ENCODE results near the gene NFIL3.

NFIL3 gene

GRCh38 chr9:91408475-91408874 is 15.2 kb downstream of the NFIL3 start:
- no peak for TF ChIP-seq EP300 (IDR thresholded peaks at IDR 0.05; ENCODE audit: borderline replicate concordance)
- TF ChIP-seq ZBTB7A (IDR thresholded peaks at IDR 0.05; ENCODE audit: low read depth), result no peak
- no peak for TF ChIP-seq EGR1 (IDR thresholded peaks at IDR 0.05)
- TF ChIP-seq CREB1 (IDR thresholded peaks at IDR 0.05; ENCODE audit: low read depth), result no peak
- no peak for TF ChIP-seq TCF12 (IDR thresholded peaks at IDR 0.05; ENCODE audit: low read depth)
- no peak for TF ChIP-seq NFIC (IDR thresholded peaks at IDR 0.05)
- TF ChIP-seq CEBPB (IDR thresholded peaks at IDR 0.05), result no peak
- TF ChIP-seq TEAD4 (IDR thresholded peaks at IDR 0.05), result no peak
- TF ChIP-seq REST (IDR thresholded peaks at IDR 0.05; ENCODE audit: low read depth), result no peak
- TF ChIP-seq USF1 (IDR thresholded peaks at IDR 0.05), result no peak
- TF ChIP-seq MAX (IDR thresholded peaks at IDR 0.05), result no peak
- TF ChIP-seq TAF1 (IDR thresholded peaks at IDR 0.05; ENCODE audit: low read depth), result no peak
- no peak for TF ChIP-seq FOXM1 (IDR thresholded peaks at IDR 0.05; ENCODE audit: borderline replicate concordance, low read depth)
- no peak for TF ChIP-seq RAD21 (IDR thresholded peaks at IDR 0.05; ENCODE audit: low read depth)
- no peak for TF ChIP-seq YY1 (IDR thresholded peaks at IDR 0.05; ENCODE audit: low read depth)

- TF ChIP-seq USF1 (IDR thresholded peaks at IDR 0.05) (no peak), NFIC (IDR thresholded peaks at IDR 0.05) (no peak), CREB1 (IDR thresholded peaks at IDR 0.05; ENCODE audit: low read depth) (no peak), TCF12 (IDR thresholded peaks at IDR 0.05; ENCODE audit: low read depth) (no peak), MAX (IDR thresholded peaks at IDR 0.05) (no peak), RAD21 (IDR thresholded peaks at IDR 0.05; ENCODE audit: low read depth) (no peak), EP300 (IDR thresholded peaks at IDR 0.05; ENCODE audit: borderline replicate concordance) (no peak), EGR1 (IDR thresholded peaks at IDR 0.05) (no peak), ZBTB7A (IDR thresholded peaks at IDR 0.05; ENCODE audit: low read depth) (no peak), TAF1 (IDR thresholded peaks at IDR 0.05; ENCODE audit: low read depth) (no peak), FOXM1 (IDR thresholded peaks at IDR 0.05; ENCODE audit: borderline replicate concordance, low read depth) (no peak), TEAD4 (IDR thresholded peaks at IDR 0.05) (no peak)
These were observed 15.9 kb downstream of the NFIL3 start for GRCh38 chr9:91407580-91408318.

GRCh38 chr9:91405343-91406077 is 18.1 kb downstream of the NFIL3 start:
- no peak for TF ChIP-seq FOXM1 (IDR thresholded peaks at IDR 0.05; ENCODE audit: borderline replicate concordance, low read depth)
- TF ChIP-seq EP300 (IDR thresholded peaks at IDR 0.05; ENCODE audit: borderline replicate concordance), result no peak
- no peak for TF ChIP-seq REST (IDR thresholded peaks at IDR 0.05; ENCODE audit: low read depth)
- no peak for TF ChIP-seq EGR1 (IDR thresholded peaks at IDR 0.05)
- TF ChIP-seq USF1 (IDR thresholded peaks at IDR 0.05), result no peak
- no peak for TF ChIP-seq RAD21 (IDR thresholded peaks at IDR 0.05; ENCODE audit: low read depth)
- no peak for TF ChIP-seq TCF12 (IDR thresholded peaks at IDR 0.05; ENCODE audit: low read depth)
- TF ChIP-seq NFIC (IDR thresholded peaks at IDR 0.05), result no peak
- no peak for TF ChIP-seq TEAD4 (IDR thresholded peaks at IDR 0.05)
- no peak for TF ChIP-seq CREB1 (IDR thresholded peaks at IDR 0.05; ENCODE audit: low read depth)
- TF ChIP-seq TAF1 (IDR thresholded peaks at IDR 0.05; ENCODE audit: low read depth), result no peak
- TF ChIP-seq CEBPB (IDR thresholded peaks at IDR 0.05), result no peak
- TF ChIP-seq ZBTB7A (IDR thresholded peaks at IDR 0.05; ENCODE audit: low read depth), result no peak
- TF ChIP-seq YY1 (IDR thresholded peaks at IDR 0.05; ENCODE audit: low read depth), result no peak

GRCh38 chr9:91403665-91404543 is 19.7 kb downstream of the NFIL3 start:
- TF ChIP-seq USF1 (IDR thresholded peaks at IDR 0.05) (no peak), EP300 (IDR thresholded peaks at IDR 0.05; ENCODE audit: borderline replicate concordance) (no peak), TAF1 (IDR thresholded peaks at IDR 0.05; ENCODE audit: low read depth) (no peak), CREB1 (IDR thresholded peaks at IDR 0.05; ENCODE audit: low read depth) (no peak), YY1 (IDR thresholded peaks at IDR 0.05; ENCODE audit: low read depth) (no peak), NFIC (IDR thresholded peaks at IDR 0.05) (no peak), TEAD4 (IDR thresholded peaks at IDR 0.05) (no peak), RAD21 (IDR thresholded peaks at IDR 0.05; ENCODE audit: low read depth) (no peak), CEBPB (IDR thresholded peaks at IDR 0.05) (no peak)

Data from Ishikawa (cell line).